PC-9 (cell line): ENCODE data around the gene DGCR2. TPM values are rescaled to one million over a fixed set of nuclear protein-coding genes. Genes with fewer than 3 reads are reported as not detected.

ENCODE experiments used
- BruUV-seq: library from RNA; stranded (reverse); fragments of 400-500 nt; replicated peaks from 2 replicates; lab custom pipeline; 2021; lab: Mats Ljungman, UMichigan
- CTCF ChIA-PET: fragments of 300-600 bp; sonication (Branson Sonifier 250); formaldehyde crosslinking; loops from one replicate; lab custom pipeline; 2022; ENCODE audit warnings: antibody characterized with exemption; lab: Charles Lee
- POLR2A ChIA-PET: fragments of 300-600 bp; sonication (Branson Sonifier 250); formaldehyde crosslinking; loops from one replicate; lab custom pipeline; 2022; ENCODE audit warnings: antibody characterized with exemption; ENCODE audit not compliant: unreplicated experiment; lab: Charles Lee
- DNase-seq, 2 experiments: peaks; one replicate each; pipeline versions ENCODE4 v3.0.0 to v3.0.0-alpha.2; 2015 to 2022; ENCODE audit warnings: mixed read lengths in 1 of 2
- H2AFZ ChIP-seq: fragments of 200-600 bp; sonication (generic); 2 replicates; pipeline ENCODE4 v1.8.1; 2017; ENCODE audit warnings: antibody characterized with exemption
- H3F3A ChIP-seq: fragments of 200-600 bp; sonication (generic); 2 replicates; pipeline ENCODE4 v1.8.1; 2017; ENCODE audit warnings: antibody characterized with exemption, mild to moderate bottlenecking, low read depth; ENCODE audit not compliant: insufficient read depth
- H3K27ac ChIP-seq: fragments of 200-600 bp; sonication (generic); 2 replicates; pipeline ENCODE4 v1.6.1; 2016; ENCODE audit warnings: mixed run types
- H3K27me3 ChIP-seq: fragments of 200-600 bp; sonication (generic); 2 replicates; pipeline ENCODE4 v1.6.1; 2016; ENCODE audit warnings: low read depth, mixed run types; ENCODE audit not compliant: insufficient read depth
- H3K36me3 ChIP-seq: fragments of 200-600 bp; sonication (generic); 2 replicates; pipeline ENCODE4 v1.6.1; 2016; ENCODE audit warnings: low read depth, mixed run types
- H3K4me1 ChIP-seq: fragments of 200-600 bp; sonication (generic); replicated peaks from 2 replicates; pipeline ENCODE4 v1.6.1; 2016; ENCODE audit warnings: mixed run types; ENCODE audit not compliant: insufficient read depth
- H3K4me2 ChIP-seq: fragments of 200-600 bp; sonication (generic); 2 replicates; pipeline ENCODE4 v1.6.1; 2017; ENCODE audit warnings: mixed run types
- H3K4me3 ChIP-seq: fragments of 200-600 bp; sonication (generic); 2 replicates; pipeline ENCODE4 v1.6.1; 2016; ENCODE audit warnings: mixed run types
- H3K79me2 ChIP-seq: fragments of 200-600 bp; sonication (generic); 2 replicates; pipeline ENCODE4 v1.6.1; 2017; ENCODE audit warnings: low read depth, mixed run types
- H3K9me2 ChIP-seq: fragments of 200-600 bp; sonication (generic); 2 replicates; pipeline ENCODE4 v1.8.1; 2017; ENCODE audit warnings: mild to moderate bottlenecking; ENCODE audit not compliant: insufficient read depth
- H3K9me3 ChIP-seq: fragments of 200-600 bp; sonication (generic); 2 replicates; pipeline ENCODE4 v1.8.1; 2016; ENCODE audit warnings: low read depth; ENCODE audit not compliant: insufficient read depth
- H4K20me1 ChIP-seq: fragments of 200-600 bp; sonication (generic); 2 replicates; pipeline ENCODE4 v1.8.1; 2017; ENCODE audit not compliant: insufficient read depth
- EZH2 ChIP-seq: fragments of 200-600 bp; sonication (generic); IDR thresholded peaks from 2 replicates; pipeline ENCODE4 v1.8.0; 2017; ENCODE audit warnings: antibody characterized with exemption, low read depth
- intact Hi-C: fragments of 100-400 bp; cut with micrococcal nuclease; formaldehyde crosslinking; loops from one replicate; pipeline ENCODE4 v1.10.0; 2022; ENCODE audit not compliant: unreplicated experiment
- total RNA-seq: library from RNA; stranded (reverse); gene quantifications from 2 replicates; pipeline ENCODE4 v1.2.3, GENCODE V29; 2021
- TF ChIP-seq, protein P1 (sequence below): fragments of 200-600 bp; sonication (generic); conservative IDR thresholded peaks from 2 replicates; pipeline ENCODE4 v1.6.1; 2017; ENCODE audit warnings: mixed run types, antibody characterized with exemption, mild to moderate bottlenecking, moderate library complexity

DGCR2 gene
- total RNA-seq, 1 experiment from 2014 or later: 37.6 TPM

- ChIA-PET POLR2A (interaction anchor here (0.7 kb wide), 1 partner anchor 993 kb away, joined by 3 read pairs; the partner anchor contains the start of gene USP18), CTCF (interaction anchor here (0.7 kb wide), 1 partner anchor 39 kb away, joined by 9 read pairs; no protein-coding TSS in a partner anchor)
- Histone ChIP-seq H3K9me3 (no peaks in the 10 kb centered on the region), H2AFZ (peak overlapping the region; percentile 93; the same call in 1 of the 2 replicates), H3K4me3 (peak overlapping the region; percentile 98), H3K27me3 (no peaks in the 10 kb centered on the region), H3K4me1 (peaks cover 5% of the 10 kb centered on the region; the same call in 1 of the 2 replicates), H3K79me2 (peaks cover 21% of the 10 kb centered on the region), H3K9me2 (no peaks in the 10 kb centered on the region), H3K4me2 (peak overlapping the region; percentile 90), H3K36me3 (peaks cover 3% of the 10 kb centered on the region), H3F3A (peaks cover 4% of the 10 kb centered on the region; the same call in 1 of the 2 replicates), H4K20me1 (no peaks in the 10 kb centered on the region), H3K27ac (no peak overlapping the region)
- no peak for DNase-seq
- BruUV-seq: no TSS peak
- TF ChIP-seq, protein P1, sequence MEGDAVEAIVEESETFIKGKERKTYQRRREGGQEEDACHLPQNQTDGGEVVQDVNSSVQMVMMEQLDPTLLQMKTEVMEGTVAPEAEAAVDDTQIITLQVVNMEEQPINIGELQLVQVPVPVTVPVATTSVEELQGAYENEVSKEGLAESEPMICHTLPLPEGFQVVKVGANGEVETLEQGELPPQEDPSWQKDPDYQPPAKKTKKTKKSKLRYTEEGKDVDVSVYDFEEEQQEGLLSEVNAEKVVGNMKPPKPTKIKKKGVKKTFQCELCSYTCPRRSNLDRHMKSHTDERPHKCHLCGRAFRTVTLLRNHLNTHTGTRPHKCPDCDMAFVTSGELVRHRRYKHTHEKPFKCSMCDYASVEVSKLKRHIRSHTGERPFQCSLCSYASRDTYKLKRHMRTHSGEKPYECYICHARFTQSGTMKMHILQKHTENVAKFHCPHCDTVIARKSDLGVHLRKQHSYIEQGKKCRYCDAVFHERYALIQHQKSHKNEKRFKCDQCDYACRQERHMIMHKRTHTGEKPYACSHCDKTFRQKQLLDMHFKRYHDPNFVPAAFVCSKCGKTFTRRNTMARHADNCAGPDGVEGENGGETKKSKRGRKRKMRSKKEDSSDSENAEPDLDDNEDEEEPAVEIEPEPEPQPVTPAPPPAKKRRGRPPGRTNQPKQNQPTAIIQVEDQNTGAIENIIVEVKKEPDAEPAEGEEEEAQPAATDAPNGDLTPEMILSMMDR: no peak
- intact Hi-C loops: no loop called here
These were observed 21.0 kb upstream of the DGCR2 start for GRCh38 chr22:19143212-19143611.

DNA sequence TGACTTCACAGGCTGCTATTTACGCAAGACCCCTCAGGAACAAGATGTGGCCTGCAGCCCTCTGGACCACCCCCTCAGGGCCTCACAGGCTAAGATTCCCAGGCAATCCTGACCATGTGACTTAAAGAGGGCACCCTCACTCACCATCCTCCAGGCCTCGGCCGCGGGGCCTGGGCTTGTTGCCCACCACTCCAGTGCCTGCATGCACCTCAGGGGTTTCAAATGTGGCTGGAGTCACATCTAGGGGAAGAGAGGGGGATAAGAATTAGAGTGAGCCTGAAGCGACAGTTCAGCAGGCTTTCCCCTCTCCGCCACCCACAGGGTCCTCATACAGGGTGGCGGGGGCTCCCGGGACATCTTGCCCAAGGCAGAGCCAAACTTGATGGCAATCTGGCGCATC, 20.2 kb upstream of the DGCR2 start:
- Histone ChIP-seq H3K4me1 (peaks cover 5% of the 10 kb centered on the region; the same call in 1 of the 2 replicates), H3K4me3 (no peak overlapping the region), H3K9me3 (no peaks in the 10 kb centered on the region), H3F3A (peaks cover 4% of the 10 kb centered on the region; the same call in 1 of the 2 replicates), H3K79me2 (peaks cover 21% of the 10 kb centered on the region), H3K27me3 (no peaks in the 10 kb centered on the region), H3K36me3 (peaks cover 3% of the 10 kb centered on the region), H4K20me1 (no peaks in the 10 kb centered on the region), H3K4me2 (no peak overlapping the region), H3K9me2 (no peaks in the 10 kb centered on the region), H2AFZ (no peak overlapping the region), H3K27ac (no peak overlapping the region)
- ChIA-PET CTCF (interaction anchor here (0.7 kb wide), 1 partner anchor 40 kb away, joined by 9 read pairs; no protein-coding TSS in a partner anchor), POLR2A (no interaction called here)
- no TSS peak for BruUV-seq
- intact Hi-C loops: no loop called here
- TF ChIP-seq, protein P1: no peak
- no peak for TF ChIP-seq EZH2
- DNase-seq: no peak

- TF ChIP-seq, protein P1: no peak
- no peak for TF ChIP-seq EZH2
- Histone ChIP-seq H3F3A (peaks cover 4% of the 10 kb centered on the region; the same call in 1 of the 2 replicates), H2AFZ (no peak overlapping the region), H3K9me2 (no peaks in the 10 kb centered on the region), H4K20me1 (no peaks in the 10 kb centered on the region), H3K4me3 (no peak overlapping the region), H3K9me3 (no peaks in the 10 kb centered on the region), H3K4me2 (no peak overlapping the region), H3K36me3 (peaks cover 3% of the 10 kb centered on the region), H3K79me2 (peaks cover 21% of the 10 kb centered on the region), H3K27me3 (no peaks in the 10 kb centered on the region), H3K27ac (no peak overlapping the region), H3K4me1 (peaks cover 5% of the 10 kb centered on the region; the same call in 1 of the 2 replicates)
- no TSS peak for BruUV-seq
- POLR2A ChIA-PET: no interaction called here
- intact Hi-C loops: no loop called here
- no peak for DNase-seq
- CTCF ChIA-PET: no interaction called here
These were observed 17.8 kb upstream of the DGCR2 start for GRCh38 chr22:19139974-19140373.
